GM21723 (cell line): ENCODE measurements around the gene PLEKHG4.

ENCODE experiments used
- ATAC-seq: cut with Tn5 transposase; IDR thresholded peaks from one replicate; pipeline ENCODE4 v1.9.1; 2021; ENCODE audit warnings: mild to moderate bottlenecking, moderate library complexity; ENCODE audit not compliant: unreplicated experiment

PLEKHG4 gene

GRCh38 chr16:67259705-67260104 lies 19.6 kb upstream of the PLEKHG4 start:
- ATAC-seq: no peak

DNA sequence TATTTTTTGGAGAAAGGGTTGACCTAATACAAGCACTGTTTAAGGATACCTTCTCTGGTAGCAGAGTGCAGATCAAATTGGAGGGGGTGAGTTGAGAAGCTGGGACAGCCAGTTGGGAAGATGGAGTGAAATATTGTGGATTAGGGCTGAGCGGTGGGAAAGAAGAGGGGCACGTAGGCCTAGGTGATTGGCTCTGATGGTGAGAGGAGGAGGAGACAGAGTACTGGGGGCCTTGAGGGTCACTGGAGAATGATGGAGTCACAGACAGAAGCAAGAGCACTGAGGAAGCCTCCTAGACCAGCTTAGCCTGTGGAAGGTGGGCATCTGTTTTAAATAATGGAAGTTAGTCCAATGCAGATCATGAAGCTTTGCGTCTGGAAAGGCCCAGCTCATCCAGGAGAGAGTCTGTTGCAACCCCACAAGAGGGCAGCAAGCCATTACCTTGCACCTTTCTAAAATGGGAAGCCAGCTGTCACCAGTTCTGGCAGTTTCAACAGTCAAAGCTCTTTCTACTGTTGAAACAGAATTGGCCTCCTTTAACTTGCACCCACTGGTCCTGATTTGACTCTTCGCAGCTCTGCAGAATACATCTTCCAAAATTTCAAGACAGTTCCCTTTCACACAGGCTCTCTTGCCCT lies 18.8 kb upstream of the PLEKHG4 start:
- ATAC-seq: no peak

DNA sequence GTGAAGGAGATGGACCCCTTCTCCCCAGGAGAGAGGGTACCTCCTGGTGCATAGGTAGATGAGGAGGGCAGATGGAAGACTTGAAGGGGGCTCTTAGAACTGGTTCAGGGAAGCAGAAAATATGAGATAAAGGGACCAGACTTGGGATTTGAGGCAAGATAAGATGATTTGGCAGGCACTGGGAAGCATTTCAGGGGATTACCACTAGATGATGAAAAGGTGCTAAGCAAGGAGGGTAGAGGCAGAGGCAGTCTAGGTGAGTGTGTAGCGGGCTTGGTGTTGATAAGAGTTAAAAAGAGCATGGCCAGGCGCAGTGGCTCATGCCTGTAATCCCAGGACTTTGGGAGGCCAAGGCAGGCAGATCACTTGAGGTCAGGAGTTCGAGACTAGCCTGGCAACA lies 16.1 kb upstream of the PLEKHG4 start:
- ATAC-seq: no peak

- ATAC-seq: no peak
These were observed 15.1 kb upstream of the PLEKHG4 start for GRCh38 chr16:67264277-67264676.

DNA sequence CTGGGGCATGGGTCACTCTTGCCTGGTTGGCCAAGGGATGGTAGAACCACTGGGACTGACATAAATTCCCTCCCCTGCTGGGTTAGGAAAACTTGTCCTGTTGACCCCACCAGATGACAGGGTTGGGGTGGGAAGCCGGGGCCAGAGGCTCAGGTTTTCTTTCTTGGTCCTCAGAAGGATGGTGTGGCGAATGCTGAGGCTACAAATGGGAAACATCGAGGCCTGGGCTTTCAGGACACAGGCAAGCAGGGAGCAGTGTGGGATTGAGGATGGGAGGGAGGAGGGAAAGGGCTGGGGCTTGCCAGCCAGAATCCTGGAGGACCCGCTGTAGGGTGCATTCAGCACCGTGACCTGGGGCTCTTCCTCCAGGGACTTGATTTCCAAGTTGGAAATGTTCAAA lies 14.5 kb upstream of the PLEKHG4 start:
- no peak for ATAC-seq

- no peak for ATAC-seq
These were observed 13.5 kb upstream of the PLEKHG4 start for GRCh38 chr16:67265834-67266233.

DNA sequence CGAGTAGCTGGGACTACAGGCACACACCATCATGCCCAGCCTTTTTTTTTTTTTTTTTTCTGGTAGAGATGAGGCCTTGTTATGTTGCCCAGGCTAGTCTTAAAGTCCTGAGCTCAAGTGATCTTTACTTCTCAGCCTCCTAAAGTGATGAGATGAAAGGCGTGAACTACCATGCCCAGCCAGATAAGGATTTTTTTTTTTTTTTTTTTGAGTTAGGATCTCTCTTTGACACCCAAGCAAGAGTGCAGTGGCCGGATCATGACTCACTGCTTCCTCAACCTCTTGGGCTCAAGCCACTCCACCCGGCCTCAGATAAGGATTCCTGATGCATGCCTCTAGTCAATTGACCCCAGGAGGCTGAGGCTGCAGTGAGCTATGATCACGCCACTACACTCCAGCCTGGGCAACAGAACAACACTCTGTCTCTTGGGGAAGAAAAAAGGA lies 11.2 kb upstream of the PLEKHG4 start:
- no peak for ATAC-seq

- no peak for ATAC-seq
These were observed 9.6 kb upstream of the PLEKHG4 start for GRCh38 chr16:67269766-67270165.

GRCh38 chr16:67270931-67271338 lies 8.4 kb upstream of the PLEKHG4 start:
- no peak for ATAC-seq

- no peak for ATAC-seq
These were observed 7.9 kb upstream of the PLEKHG4 start for GRCh38 chr16:67271446-67271845.

DNA sequence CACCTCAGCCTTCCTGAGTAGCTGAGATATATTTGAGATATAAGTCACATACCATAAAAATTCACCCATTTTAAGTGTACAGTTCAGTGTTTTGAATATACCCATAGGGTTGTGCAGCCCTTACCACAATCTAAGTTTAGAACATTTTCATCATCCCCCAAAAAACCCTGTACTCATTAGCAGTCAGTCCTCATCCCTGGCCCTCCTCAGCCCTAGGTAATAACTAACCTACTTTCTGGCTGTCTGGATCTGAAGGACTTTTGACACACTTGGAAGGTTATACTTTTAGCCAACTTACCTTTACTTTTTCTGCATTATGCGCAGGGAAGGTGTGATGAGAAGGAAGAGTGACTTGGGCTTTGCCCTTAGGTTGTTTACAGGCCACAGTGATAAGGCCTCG lies 4.0 kb upstream of the PLEKHG4 start:
- no peak for ATAC-seq

DNA sequence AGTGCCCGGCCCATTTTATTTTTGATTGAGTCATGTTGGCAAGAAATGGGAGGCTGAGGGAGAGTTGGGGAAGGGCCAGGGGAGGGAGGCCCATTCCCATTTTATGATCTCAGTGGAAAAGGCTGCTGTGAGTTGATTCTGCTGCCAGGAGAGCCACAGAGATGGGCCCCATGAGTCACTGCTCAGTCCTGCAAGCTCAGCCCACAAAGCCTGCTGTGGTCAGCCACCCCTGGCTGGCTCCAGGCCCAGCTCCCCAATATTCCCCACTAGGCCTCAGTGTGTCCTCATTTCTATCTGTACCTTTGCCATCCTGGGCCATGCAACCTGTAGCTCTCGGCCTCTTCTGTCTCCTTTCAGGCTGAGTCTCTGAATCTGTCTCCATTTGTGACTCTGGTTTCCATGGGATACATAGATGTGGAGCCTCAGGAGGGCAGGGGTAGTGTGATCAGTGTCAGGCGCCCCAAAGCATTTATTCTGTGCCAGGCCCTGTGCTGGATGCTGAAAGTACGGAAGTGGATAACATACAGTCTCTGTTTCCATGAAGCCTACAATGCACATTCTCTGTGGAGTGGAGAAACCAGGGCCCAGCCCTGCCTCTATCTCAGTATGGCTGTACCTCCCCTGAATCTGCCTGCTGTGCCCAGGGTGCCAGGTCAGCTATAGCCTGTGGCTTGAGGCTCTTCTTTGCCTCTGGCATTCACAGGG lies 1.9 kb upstream of the PLEKHG4 start:
- no peak for ATAC-seq

- no peak for ATAC-seq
These were observed 1.1 kb upstream of the PLEKHG4 start for GRCh38 chr16:67277999-67278772.

DNA sequence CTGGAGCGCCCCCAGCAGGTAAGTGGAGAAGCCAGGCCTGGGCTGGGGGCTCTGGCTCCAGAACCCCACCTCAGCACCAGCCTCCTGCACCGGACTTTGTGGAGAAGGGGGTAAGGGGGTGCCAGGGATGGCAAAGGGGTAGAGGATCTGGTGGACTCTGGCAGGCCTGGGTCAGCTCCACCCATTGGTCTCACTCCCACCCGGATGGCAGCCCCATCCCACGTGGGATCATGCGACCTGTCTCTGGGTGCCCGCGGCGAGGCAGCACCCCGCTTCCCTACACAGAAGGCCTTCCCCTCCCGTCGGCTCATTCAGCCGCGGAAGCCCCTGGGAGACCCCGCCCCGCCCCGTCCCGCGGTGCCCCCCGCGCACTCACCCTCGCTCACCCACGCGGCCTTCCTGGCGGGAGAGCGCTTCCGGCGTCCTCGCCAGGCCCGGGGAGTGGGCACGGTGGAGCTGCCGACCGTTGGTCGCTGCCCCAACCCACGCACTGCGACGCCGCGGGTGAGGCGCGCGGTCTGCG lies 498 bp upstream of the PLEKHG4 start:
- peak; percentile 44 for ATAC-seq

DNA sequence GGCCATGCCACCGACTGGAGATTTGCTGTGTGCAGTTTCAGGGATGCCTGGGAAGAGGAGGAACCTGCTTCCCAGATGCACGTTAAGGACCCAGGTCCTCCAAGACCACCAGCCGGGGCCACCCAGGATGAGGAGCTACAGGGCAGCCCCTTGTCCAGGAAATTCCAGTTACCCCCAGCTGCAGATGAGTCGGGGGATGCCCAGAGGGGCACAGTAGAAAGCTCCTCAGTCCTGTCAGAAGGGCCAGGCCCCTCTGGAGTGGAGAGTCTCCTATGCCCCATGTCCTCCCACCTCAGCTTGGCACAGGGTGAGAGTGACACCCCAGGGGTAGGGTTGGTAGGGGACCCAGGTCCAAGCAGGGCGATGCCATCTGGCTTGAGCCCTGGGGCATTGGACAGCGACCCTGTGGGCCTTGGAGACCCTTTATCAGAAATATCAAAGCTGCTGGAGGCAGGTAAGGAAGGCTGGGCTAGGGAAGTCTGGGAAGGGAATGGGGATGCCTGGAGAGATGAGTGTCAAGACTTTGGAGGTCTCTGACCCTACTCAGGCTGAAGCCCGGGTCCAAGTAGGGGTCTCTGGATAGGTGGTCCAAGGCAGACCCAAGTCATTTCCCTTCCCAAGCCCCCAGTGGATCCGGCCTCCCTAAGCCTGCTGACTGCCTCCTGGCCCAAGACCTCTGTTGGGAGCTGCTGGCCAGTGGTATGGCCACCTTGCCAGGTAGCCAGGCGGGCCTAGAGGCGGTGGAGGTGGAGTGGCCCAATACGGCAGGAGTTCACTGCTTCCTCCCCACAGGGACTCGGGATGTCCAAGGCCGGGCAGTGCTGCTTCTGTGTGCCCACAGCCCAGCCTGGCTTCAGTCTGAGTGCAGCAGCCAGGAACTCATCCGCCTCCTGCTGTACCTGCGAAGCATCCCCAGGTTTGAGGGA lies 1.0 kb downstream of the PLEKHG4 start:
- no peak for ATAC-seq

DNA sequence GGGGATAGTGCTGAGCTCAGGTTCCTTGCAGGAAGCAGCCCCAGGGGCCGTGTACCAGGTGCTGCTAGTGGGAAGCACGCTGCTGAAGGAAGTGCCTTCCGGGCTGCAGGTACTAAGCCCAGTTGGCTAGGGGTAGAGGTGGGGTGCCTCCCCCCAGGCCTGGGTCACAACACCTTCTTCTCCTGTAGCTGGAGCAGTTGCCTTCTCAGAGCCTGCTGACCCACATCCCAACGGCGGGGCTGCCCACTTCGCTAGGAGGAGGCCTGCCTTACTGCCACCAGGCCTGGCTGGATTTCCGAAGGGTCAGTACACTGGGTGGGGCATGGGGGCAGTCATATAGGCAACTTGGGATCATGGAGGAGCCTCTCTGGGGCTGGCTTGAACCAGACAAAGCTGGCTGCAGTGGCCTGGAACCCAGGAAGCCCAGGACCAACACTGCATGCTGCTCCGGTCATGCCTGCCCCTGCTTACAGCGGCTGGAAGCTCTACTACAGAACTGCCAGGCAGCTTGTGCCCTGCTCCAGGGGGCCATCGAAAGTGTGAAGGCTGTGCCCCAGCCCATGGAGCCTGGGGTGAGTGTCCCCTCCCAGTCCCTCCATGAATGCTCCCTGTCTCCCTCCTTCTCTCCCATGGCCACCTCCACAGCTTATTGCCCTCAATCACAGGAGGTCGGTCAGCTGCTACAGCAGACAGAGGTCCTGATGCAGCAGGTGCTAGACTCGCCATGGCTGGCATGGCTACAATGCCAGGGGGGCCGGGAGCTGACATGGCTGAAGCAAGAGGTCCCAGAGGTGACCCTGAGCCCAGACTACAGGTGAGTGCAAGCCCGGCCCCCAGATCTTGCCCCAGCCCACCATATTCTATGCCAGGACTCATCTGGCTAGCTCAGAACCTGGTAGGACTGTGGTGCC lies 2.5 kb downstream of the PLEKHG4 start:
- ATAC-seq: no peak

- no peak for ATAC-seq
These were observed 3.1 kb downstream of the PLEKHG4 start for GRCh38 chr16:67282447-67282805.

- ATAC-seq: no peak
These were observed 3.9 kb downstream of the PLEKHG4 start for GRCh38 chr16:67283039-67283825.
